Inferior parietal cortex (tissue), 1 donor: ENCODE data around the gene PHF12.
A peak's percentile ranks its signal among the peaks of the same experiment; 100 is the strongest.

Source experiments
- DNase-seq: peaks from one replicate; pipeline ENCODE4 v3.0.0-alpha.2; 2016; ENCODE audit errors: extremely low spot score

Gene PHF12

DNA sequence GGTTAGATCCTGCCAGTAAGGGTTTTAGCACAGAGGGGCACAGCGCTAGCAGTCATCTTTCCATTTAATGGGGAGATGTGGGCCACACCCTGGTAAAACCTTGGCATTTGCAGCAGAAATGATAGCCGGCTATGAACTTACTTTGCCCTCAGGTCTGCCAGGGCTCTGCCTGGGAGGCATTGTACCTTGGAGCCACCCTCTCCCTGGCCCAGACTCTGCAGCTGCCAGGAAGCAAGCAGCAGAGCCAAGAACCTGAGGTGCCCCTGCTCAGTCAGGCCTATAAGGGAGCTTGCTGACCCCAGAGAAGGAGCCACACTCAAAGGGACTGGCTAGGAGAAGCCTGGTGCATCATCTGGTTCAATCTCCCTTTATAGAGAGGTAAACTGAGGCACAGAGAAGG lies 23.7 kb upstream of the PHF12 start:
- DNase-seq: no peak

DNA sequence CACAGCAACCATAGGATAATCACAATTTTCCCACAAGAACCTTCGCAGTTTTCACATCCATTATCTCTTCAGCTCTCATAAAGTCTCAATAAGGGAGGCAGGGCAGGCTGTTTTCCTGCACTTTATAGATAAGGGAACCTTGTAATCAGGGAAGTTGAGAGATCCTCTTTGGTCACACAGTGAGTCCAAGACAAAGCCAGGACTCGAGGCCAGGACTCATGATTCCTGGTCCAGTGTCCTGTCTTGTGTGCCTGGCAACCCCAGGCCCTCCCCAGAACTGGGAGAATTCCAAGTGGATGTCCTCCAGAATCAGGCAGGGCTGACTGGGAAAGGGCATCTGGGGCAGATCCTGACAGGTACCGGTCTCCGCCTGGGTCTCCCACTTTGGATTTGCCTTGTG lies 23.1 kb upstream of the PHF12 start:
- no peak for DNase-seq

DNA sequence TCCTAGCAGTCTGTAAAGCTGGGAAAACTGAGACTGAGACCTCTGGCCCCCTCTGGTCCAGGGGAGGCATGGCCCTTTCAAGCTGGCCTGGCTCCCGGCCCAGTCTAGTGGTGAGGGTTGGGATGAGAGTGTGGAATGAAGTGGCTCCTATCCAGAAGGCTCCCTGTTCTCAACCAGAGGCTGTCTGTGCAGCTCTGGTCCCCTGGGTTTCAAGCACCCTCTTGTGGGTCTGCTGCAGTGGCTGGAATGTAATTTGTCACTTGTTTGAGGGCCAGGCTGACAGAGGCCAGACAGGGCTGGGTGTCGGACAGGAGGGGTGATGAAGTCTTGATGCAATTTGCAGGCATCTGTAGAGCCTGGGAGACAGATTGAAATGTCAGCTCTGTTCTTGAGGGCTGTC lies 22.1 kb upstream of the PHF12 start:
- no peak for DNase-seq

DNA sequence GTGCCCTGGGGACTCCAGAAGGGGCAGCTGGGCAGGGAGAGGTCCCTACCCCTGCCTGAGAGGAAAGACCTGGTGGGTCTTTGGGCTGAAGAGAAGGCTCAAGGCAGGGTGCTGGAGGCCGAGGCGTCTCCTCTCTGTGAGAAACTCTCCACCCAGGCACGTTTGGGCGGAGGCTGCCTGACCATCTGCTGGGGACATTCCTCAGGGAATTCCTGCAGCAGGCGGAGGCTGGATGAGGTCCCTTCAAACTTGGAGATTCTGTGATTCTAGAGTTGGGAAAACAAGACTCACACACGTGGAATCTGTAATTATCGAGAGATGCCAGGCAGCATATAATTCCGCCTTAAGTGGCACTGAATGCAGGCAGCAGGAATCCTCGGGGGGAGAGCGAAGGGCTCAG lies 21.1 kb upstream of the PHF12 start:
- no peak for DNase-seq

DNA sequence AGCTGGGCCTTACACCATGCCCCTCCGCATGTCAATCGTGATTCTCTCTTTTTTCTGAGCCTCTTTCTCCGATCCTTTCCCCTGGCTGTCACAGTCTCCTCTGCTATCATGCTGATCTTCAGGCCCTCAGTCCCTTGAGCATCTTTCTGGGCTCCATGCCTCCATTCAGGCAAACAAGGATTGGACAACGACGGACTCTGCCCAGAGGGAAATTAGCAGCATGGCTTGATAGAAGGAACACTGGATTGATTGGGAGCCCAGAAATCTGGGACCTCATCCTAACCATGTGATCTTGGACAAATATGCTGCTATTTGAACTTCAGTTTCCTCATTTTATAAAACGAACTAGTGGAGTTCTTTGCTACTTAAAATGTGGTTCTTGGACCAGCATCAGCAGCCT lies 19.6 kb upstream of the PHF12 start:
- peak; percentile 30 for DNase-seq

DNA sequence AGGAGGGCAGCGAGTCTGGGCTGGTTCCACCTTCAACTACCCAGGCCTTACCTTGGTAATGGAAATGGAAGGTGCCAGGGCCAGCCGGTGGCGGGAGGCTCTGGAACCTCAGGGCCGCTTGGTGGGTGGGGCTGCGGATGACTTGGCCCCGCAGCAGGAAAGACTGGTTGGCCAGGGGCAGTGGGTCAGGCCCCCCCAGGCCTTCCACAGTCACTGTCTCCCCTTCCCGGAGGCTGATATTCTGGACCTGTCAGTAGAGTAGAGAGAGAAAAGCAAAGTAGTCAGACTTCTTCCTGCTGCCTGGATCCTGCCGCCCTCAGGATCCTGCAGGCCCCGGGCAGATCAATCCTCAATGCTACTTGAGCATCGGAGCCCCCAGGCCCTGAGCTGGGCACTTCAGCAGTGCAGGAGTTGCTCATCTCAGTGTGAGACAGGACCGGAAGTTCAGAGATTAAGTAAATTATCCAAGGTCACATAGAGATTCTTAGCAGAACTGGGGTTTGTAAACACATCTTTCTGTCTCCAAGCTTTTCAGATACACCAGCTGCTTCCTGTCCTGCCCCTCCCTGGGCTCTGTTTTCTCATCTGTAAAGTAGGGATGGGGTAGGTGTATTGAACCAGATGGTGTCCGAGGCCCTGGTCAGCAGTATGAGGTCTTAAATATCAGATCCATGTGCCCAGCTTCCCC lies 18.5 kb upstream of the PHF12 start:
- DNase-seq: no peak

DNA sequence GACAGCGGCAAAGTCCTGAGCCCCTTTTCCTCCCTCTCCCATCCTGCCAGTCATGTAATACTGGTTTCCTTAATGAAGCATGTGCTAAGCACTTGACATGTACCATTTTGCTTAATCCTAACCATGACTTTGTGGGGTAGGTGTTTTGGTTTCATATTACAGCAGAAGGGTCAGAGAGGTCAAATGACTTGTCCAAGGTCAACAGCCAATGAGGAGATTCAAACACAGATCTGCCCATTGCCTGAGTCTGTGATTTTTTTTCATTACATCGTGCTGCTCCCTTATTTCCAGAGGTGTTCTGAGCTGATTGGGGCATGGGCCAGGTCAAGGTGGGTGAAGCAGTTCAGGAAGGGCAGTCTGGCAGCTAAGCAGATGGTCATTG lies 17.6 kb upstream of the PHF12 start:
- DNase-seq: no peak

DNA sequence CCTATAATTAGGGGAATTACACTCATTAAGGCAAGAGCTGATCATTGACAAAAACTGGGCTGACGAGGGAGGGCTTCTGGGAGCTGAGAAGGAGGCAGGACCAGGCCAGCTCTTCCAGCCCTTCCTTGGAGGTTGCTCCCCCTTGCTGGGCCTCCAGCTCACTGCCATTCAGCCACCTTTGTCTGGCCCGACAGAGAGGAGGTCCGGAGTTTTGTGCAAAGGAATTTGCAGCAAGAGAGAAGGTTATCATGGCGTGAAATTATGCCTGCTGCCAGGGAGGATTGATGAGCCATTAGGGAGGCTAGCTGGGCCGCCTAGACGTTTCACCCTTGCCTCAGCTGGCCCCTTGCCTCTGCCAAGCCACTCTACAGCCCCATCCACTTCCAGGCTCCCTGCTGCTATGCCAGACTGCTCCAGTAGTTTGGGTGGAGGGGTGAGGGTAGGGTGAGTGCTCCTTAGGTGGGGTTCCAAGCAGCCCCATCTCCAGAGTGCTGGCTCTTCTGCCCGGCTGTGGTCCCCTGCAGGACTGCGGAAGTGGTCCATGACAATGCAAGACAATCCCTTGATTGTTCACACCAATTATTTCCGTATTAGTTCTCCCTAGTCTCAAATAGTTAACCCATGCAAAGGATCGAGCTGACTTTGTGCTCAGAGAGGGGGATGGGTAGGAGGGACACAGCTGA lies 17.1 kb upstream of the PHF12 start:
- DNase-seq: no peak

DNA sequence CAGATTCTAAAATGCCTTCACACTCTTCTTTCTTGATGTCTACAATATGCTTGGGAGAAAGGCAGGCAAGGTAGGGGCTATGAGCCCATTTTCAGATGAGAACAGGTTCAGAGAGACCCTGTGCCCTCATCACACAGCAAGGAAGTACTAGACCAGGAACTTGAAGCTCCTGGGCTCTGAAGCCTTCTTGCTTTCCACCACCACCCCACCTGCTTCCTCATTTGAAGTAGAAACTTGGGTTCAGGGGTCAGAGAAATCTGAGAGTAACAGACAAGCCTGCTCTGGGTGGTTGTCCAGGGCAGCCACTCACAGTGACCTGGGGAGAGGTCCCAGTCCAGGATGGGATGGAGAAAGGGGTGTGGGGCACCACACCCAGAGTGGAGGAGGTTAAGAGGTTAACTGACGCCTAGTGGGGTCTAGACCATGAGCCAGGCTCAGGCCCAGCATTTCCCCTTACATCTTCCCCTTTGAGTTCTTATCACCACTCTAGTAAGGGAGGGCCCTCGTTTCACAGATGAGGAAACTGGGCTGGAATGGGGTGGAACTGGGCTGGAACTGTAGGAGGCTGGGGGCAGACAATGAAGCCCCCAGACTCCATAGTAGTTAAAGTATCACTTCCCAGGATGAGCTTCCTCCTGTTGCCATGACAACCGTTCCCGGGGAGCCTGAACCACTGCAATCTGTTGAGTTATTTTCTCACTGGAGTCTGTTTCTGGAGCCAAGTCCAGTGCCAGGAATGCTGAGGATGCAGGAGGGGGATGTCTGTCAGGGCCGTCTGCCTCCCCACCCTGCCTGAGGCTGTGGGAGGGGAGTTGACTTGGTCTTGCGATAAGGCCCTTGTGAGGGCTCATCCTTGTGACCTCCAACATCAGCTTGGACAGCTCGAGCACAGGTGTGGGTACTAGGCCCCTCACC lies 16.2 kb upstream of the PHF12 start:
- peak; percentile 13 for DNase-seq

DNA sequence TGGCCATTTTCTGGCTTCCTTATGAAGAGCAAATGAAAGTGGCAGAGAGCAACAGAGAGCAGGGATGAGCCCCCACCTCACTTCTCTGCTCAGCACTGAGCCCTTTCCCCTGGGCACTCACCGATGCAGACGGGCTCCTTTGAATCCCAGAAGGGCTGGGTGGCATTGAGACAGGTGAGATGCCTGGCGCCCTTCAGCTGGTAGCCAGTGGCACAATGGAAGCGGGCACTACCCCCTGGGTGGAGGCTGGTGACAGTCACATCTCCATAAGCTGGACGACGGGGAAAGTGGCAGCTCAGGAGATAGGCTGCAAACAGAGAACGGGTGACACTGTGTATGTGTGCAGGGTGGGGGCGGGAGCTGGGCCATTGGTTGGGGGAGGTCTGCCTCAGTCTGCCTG lies 12.5 kb upstream of the PHF12 start:
- DNase-seq: no peak

DNA sequence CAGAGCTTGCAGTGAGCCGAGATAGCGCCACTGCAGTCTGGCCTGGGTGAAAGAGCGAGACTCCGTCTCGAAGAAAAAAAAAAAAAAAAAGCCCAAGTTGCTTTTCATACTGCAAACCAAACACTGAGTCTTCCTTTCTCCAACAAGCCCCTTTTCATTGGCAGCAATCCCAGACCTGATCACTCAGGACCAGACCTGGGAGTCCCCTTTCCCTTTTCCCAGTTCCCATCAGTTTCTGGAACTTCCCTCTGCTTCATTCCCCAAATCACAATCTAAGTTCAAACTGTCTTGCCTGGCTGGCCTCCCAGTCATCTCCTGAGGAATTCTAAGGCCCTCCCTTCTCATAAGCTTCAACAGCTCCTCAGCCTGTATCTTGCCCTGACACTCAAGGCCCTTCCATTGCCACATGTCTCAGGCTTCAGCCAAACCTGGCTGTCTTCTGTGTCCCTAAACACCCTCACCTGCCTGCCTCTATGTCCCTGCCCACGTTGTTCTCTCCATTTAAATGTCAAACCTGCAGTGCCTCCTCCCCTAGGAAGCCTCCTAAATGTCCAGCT lies 11.8 kb upstream of the PHF12 start:
- DNase-seq: no peak

DNA sequence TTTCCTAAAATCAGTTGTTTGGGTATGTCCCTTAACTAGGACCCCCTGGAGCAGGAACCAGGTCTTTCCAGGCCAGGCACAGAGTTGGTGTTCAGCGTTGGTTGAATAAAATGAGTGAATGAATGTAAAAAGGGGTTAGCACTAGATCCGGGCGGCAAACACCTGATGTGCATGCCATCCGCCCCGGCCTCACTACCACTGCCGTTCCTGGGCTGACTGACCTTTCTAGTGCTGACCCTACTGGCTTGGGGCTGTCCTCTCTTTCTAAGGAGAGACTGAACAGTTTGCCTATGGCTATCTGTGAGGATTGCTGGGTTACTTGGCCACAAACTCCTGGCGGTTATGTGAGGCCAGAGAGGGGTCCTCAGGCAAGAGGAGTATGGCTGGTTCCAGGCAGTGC lies 10.1 kb upstream of the PHF12 start:
- DNase-seq: no peak

DNA sequence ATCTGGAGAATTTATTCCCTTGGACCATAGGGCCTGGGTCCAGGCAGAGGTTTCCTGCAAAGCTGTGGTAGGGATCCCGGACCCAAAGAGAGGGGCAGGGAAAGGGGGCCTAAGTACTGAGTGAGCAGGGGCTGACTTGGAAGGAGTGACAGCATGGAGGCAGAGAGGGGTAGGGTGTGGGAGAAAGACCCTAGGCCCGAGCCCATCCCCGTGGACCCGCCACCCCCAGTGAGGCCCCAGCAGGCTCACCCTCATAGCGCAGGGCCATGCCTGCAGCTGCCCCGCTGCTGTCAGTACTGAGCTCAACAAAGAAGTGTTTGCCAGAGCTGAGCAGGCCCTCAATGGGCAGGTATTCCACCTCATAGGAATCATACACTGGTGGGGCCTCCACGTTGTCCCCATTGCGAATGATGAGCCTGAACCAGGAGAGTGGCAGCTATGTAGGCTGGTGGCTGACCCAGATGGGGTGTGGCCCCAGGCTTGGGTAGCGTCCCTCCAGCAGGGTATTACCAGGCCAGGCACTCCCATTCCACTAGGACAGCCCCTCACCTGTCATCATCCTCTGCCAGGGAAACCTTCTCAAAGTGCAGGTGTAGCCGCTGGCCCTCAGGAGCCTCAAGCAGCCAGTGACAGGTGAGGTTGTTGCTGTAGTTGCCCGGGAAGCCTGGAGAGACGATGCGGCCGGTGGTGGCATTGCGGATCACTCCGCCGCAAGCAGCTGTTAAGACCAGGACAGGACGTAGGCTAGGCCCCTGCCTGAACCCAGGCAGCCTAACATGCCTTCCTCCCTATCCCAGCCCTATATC lies 9.1 kb upstream of the PHF12 start:
- DNase-seq: no peak

DNA sequence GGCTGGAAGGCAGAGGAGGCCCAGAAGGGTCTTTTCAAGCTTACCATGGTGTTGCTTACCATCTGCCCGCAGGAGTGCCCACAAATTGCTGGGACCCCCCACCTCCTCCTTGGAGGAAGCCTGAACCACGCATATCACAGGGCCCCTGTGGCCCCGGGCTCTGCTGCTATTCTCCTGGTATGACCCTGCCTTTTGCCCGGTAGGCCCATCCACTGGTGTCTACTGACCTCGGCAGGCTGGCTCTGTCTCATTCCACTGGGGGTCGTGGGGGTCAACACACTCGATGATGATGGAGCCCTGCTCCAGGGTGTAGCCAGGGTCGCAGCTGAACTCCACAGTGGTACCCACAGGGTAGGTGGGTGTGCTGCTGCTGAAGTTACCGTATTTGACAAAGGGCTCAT lies 8.2 kb upstream of the PHF12 start:
- no peak for DNase-seq

DNA sequence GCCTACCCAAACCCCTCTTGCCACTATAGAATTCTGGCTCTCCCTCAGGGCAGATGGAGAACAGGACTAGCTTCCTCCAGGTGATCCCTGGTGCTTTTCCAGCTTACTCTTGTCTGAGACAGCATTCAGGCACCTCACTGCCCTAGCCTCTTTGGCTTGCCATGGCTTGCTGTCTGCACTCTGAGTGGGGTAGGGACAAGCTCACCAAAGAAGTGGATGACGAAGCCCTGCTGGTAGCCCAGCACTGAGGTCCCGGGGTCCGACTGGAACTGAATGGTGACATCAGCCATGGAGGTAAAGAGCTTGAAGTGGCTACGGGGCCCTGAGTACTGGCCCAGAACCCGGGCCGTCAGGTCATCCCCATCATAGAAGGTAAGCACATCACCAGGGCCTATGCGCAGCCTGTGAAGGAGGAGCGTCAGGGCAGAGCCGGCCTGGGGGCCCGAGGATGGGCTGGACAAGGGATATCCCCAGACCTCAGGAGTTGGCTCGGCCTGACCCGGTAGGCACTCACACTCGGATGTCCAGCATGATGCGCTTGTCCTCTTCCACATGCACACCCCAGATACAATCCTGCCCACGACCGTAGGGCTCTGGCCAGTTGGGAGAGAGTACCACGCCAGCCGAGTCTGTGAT lies 7.6 kb upstream of the PHF12 start:
- no peak for DNase-seq

DNA sequence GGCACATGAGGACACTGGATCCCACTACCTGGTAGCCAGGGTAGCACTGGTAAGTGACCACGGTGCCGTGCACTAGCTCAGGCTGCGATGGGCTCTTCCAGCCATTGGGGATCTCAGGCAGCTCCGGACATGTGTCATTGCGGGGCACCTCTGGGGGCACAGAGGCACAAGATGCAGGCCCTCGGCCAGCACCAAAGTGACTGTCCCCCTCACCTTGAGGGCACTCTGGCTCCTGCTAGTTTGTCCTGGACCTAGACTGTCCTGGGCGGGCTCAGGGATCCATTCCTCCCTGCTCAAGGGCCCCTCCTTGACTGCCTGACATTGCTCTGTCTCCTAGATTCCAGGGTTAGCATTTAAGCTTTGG lies 6.7 kb upstream of the PHF12 start:
- no peak for DNase-seq

DNA sequence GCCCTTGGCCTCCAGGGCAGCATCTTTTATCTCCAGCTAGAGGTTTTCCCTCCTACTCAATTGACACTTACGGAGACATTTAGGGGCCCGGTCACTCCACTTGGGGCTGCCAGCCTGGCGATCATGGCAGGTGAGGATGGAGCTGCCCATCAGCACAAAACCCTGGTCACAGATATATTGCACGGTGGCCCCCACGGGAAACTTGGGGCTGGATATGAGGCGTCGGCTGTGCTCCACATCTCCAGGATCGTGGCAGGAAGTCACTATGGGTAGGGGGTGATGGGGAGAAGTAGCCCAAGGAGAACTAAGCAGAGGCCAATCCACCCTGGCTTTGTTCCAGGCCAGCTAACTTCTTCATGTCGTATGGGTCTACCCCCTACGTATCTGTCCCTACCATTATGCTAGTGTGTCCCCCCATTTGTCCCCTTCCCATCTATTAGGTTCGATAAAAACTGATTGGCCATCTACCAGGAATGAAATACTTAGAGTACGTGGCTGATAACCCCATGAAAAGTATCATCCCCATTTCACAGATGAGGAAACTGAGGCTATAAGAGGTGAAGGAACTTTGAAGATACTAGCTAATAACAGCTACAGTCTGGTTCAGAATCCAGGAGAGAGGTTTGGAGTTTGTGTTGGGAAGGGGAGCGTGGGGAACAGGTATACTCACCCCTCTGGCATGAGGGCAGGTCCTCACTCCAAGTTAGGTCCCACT lies 6.1 kb upstream of the PHF12 start:
- no peak for DNase-seq

DNA sequence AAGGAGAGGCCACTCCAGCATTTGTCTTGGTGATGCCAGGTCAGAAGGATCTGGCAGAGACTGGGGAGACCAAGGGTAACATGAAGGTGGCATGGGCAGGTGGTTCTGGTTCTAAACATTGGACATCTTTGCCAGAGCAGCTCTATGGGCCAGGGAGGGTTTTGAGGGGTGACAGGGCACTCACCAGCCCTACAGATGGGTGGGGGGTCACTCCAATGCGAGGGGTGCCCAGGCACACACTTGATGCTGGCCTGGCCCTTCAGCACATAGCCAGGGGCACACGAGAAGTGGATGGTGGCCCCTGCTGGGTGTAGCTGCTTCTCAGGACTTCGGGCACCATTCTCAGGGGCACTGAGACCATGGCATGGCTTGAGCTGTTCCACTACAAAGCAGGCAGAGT lies 5.5 kb upstream of the PHF12 start:
- DNase-seq: no peak

DNA sequence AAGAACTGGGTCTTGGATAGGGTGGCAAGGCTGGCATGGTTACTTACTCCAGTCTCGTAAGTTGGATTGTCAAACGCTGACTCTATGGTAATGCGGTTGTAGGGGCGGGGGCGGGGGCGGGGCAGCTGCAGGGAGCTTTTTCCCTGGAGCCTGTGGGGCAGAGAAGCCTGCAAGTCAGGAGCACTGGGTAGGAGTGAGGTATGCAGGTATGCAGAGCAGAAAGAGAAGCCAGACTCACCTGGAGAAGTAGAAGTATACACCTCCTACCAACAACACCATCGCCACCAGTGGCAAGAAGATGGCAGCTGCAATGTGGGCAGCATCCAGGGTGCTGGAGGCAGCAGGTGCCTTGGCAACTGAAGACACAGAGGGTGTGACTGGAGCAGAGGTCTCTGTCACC lies 4.8 kb upstream of the PHF12 start:
- no peak for DNase-seq

DNA sequence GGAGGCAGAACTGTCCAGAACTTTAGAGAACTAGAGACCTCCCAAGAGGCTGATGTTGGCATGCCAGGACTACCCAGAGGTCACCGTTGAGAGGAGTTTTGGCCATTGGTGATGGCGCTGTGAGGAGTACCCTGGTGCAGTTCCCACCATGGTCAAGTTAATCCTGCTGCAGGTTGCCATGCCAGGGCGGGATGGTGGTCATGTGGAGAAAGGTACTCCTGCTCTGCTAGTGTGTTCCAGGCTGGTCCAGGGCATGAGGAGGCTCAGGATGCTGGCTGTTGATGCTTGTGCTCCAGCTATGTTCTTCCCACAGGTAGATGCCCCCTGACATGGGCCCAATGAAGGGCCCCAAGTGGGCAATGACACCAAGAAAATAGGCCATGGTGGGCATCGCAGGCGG lies 4.1 kb upstream of the PHF12 start:
- DNase-seq: no peak

DNA sequence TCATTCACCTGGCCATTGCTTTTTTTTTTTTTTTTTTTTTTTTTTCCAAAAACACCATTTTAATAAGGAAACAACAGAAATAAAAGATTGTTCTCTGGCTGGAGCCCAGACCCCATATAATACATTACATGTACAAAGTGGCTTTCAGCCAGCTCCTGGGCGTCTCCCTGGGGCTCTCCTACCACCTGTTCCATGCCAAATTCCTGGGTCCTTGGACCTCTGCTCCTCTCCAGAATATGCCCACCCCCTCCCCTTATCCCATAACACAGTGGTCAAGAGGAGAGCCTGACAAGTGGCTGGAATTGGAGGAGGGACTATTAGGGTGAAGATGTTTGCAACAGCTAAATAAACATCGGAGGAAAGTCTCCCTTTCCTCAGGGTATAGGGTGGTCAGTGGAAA lies 3.6 kb upstream of the PHF12 start:
- no peak for DNase-seq
